Endothelial cell of umbilical vein (primary cell): ENCODE data around the gene LRRK1. TPM values are rescaled to one million over a fixed set of nuclear protein-coding genes. Genes with fewer than 3 reads are reported as not detected.

ENCODE experiments used
- BruUV-seq: library from RNA; stranded (reverse); fragments of 400-500 nt; replicated peaks from 2 replicates; lab custom pipeline; 2021; lab: Mats Ljungman, UMichigan
- CTCF ChIA-PET: fragments of 300-600, 350-600 bp; sonication (Branson Sonifier 250); formaldehyde crosslinking; loops from one replicate; lab custom pipeline; 2021; ENCODE audit warnings: antibody characterized with exemption, inconsistent platforms; lab: Charles Lee
- POLR2A ChIA-PET: fragments of 300-600, 350-600 bp; sonication (Branson Sonifier 250); formaldehyde crosslinking; loops from one replicate; lab custom pipeline; 2021; ENCODE audit warnings: antibody characterized with exemption, inconsistent platforms; lab: Charles Lee
- DNase-seq: peaks from one replicate; pipeline ENCODE4 v3.0.0-alpha.2; 2011; ENCODE audit warnings: low read depth, low spot score
- FAIRE-seq: peaks from 2 replicates; lab custom pipeline; 2011; peaks lifted over from hg19 to GRCh38; lab: Jason Lieb, UNC
- H2AFZ ChIP-seq: 2 replicates; pipeline ENCODE4 v1.6.0; 2012; ENCODE audit warnings: low read depth, low read length, control low read depth, inconsistent platforms
- H3K27ac ChIP-seq: 2 replicates; pipeline ENCODE4 v1.5.1; 2011; ENCODE audit warnings: low read depth, mild to moderate bottlenecking, control low read depth, low read length, moderate library complexity; ENCODE audit not compliant: insufficient read depth
- H3K27me3 ChIP-seq, 2 experiments: 2 replicates each; pipeline versions ENCODE4 v1.6.0 to v1.6.1; 2011; ENCODE audit warnings: low read length in 2 of 2, mixed read lengths in 1 of 2; ENCODE audit not compliant: control insufficient read depth in 2 of 2, insufficient read depth in 2 of 2
- H3K36me3 ChIP-seq, 2 experiments: 2 replicates in 1 of 2; 3 replicates in 1 of 2; pipeline ENCODE4 v1.5.1; 2011; ENCODE audit warnings: low read length in 2 of 2, mild to moderate bottlenecking in 1 of 2, moderate library complexity in 1 of 2; ENCODE audit not compliant: control insufficient read depth in 2 of 2, insufficient read depth in 2 of 2; ENCODE audit errors: extremely low read depth in 1 of 2
- H3K4me1 ChIP-seq: 3 replicates; pipeline ENCODE4 v1.5.1; 2011; ENCODE audit warnings: mild to moderate bottlenecking, low read length; ENCODE audit not compliant: control insufficient read depth, insufficient read depth; ENCODE audit errors: extremely low read depth
- H3K4me2 ChIP-seq: 2 replicates; pipeline ENCODE4 v1.6.1; 2011; ENCODE audit warnings: low read length, control low read depth, mixed read lengths; ENCODE audit not compliant: insufficient read depth
- H3K4me3 ChIP-seq, 3 experiments: fragments of 200-600 bp in 1 of 3; sonication (generic), shearing (Covaris generic) in 1 of 3; replicated peaks in 1 of 3; 2 replicates each; pipeline ENCODE4 v1.5.1; 2011 to 2016; ENCODE audit warnings: control low read depth in 3 of 3, low read length in 3 of 3, mild to moderate bottlenecking in 2 of 3, inconsistent platforms in 1 of 3, low read depth in 1 of 3, moderate library complexity in 1 of 3; ENCODE audit not compliant: insufficient read depth in 1 of 3
- H3K79me2 ChIP-seq: 2 replicates; pipeline ENCODE4 v1.6.0; 2012; ENCODE audit warnings: low read length, inconsistent platforms; ENCODE audit not compliant: control insufficient read depth, insufficient read depth
- H3K9ac ChIP-seq: replicated peaks from 2 replicates; pipeline ENCODE3; 2011; ENCODE audit warnings: low read length, control low read depth; ENCODE audit not compliant: insufficient read depth; ENCODE audit errors: extremely low read depth
- H3K9me1 ChIP-seq: replicated peaks from 3 replicates; pipeline ENCODE4 v1.6.0; 2011; ENCODE audit warnings: mild to moderate bottlenecking, low read length; ENCODE audit not compliant: control insufficient read depth, insufficient read depth; ENCODE audit errors: extremely low read depth
- H3K9me3 ChIP-seq: replicated peaks from 2 replicates; pipeline ENCODE4 v1.5.1; 2012; ENCODE audit warnings: low read length, inconsistent platforms; ENCODE audit not compliant: control insufficient read depth, insufficient read depth
- H4K20me1 ChIP-seq: replicated peaks from 2 replicates; pipeline ENCODE3; 2011; ENCODE audit warnings: mild to moderate bottlenecking, low read length; ENCODE audit not compliant: control insufficient read depth, insufficient read depth; ENCODE audit errors: extremely low read depth
- EZH2 ChIP-seq: IDR thresholded peaks from 2 replicates; pipeline ENCODE4 v1.6.1; 2012; ENCODE audit warnings: borderline replicate concordance, low read depth, mild to moderate bottlenecking, moderate library complexity, low read length, inconsistent platforms; ENCODE audit not compliant: severe bottlenecking
- GATA2 ChIP-seq: IDR thresholded peaks from 2 replicates; pipeline ENCODE4 v1.7.0; 2011; ENCODE audit warnings: low read depth, mild to moderate bottlenecking, moderate library complexity, mixed read lengths, low read length; ENCODE audit not compliant: insufficient read length, insufficient read depth
- JUN ChIP-seq: IDR thresholded peaks from 2 replicates; pipeline ENCODE4 v1.6.1; 2011; ENCODE audit warnings: borderline replicate concordance, low read depth; ENCODE audit not compliant: insufficient read length, insufficient read depth
- MYC ChIP-seq: IDR thresholded peaks from one replicate; pipeline ENCODE4 v1.6.1; 2011; ENCODE audit warnings: mild to moderate bottlenecking, low read depth, low read length
- POLR2A ChIP-seq: IDR thresholded peaks from 2 replicates; pipeline ENCODE4 v1.6.1; 2012; ENCODE audit warnings: low read depth, mild to moderate bottlenecking, control low read depth, low read length
- dilution Hi-C: fragments of 300-500 bp; cut with MboI; formaldehyde crosslinking; loops from one replicate; pipeline ENCODE4 v1.15.0; 2019; ENCODE audit warnings: low sequenced_read_pairs; ENCODE audit not compliant: extremely low pct_ligation_motif_present
- intact Hi-C: fragments of 100-400 bp; cut with micrococcal nuclease; formaldehyde crosslinking; loops from one replicate; pipeline ENCODE4 v1.10.0; 2022
- polyA plus RNA-seq, 4 experiments: library from polyadenylated mRNA; depleted of rRNA in 3 of 4; stranded (reverse) in 3 of 4; unstranded in 1 of 4; fragments of >200 nt; gene quantifications; 2 replicates each; pipeline versions ENCODE4 v1.2.1 to v1.2.3, GENCODE V29; 2011 to 2012; ENCODE audit warnings: missing spikeins in 1 of 4
- total RNA-seq: library from RNA; stranded (reverse); gene quantifications from 2 replicates; pipeline ENCODE4 v1.2.3, GENCODE V29; 2021
- TF ChIP-seq, protein P1 (sequence below), 2 donors: IDR thresholded peaks; 1 replicate in 1 of 2; 2 replicates in 1 of 2; pipeline ENCODE4 v1.5.1; 2011; ENCODE audit warnings: low read length in 2 of 2, mild to moderate bottlenecking in 2 of 2, moderate library complexity in 2 of 2, control low read depth in 1 of 2, inconsistent platforms in 1 of 2, low read depth in 1 of 2; ENCODE audit not compliant: insufficient read depth in 1 of 2; ENCODE audit errors: extremely low read depth in 1 of 2

Gene LRRK1
- total and polyA plus RNA-seq, 2 donors (not counting 3 experiments of a cell fraction or from before 2014, with no cell fraction given), result 11.0 to 22.1 TPM

DNA sequence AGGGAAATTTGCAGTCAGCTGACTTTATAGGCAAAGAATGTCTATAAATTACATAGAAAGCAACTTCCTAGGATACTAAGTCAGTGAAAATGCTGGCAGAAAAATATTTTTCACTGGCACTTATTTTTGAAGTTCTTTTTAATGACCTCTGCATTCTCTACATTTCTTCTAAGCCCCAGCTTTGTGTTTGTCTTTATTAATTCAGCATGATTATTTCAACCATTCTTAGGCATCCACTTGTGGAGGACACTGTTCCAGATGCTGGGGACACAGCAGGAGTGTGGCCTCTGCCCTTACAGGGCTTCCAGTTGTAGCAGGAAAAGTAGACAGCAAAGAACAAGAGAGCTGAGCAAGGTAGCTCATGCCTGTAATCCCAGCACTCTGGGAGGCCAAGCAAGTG lies 15.0 kb downstream of the LRRK1 start:
- Histone ChIP-seq H2AFZ (no peak overlapping the region), H3K27ac (no peak overlapping the region), H3K36me3 (peaks cover under 1 to 2% of the 10 kb centered on the region in 2 experiments), H3K79me2 (no peaks in the 10 kb centered on the region), H3K9me3 (no peaks in the 10 kb centered on the region), H3K27me3 (no peaks in the 10 kb centered on the region), H3K9me1 (no peaks in the 10 kb centered on the region), H3K4me3 (no peak overlapping the region), H3K4me1 (peaks cover 7% of the 10 kb centered on the region), H3K9ac (no peak overlapping the region), H4K20me1 (no peaks in the 10 kb centered on the region), H3K4me2 (no peak overlapping the region)
- DNase-seq (no peak), FAIRE-seq (no peak)
- TF ChIP-seq EZH2, result no peak
- TF ChIP-seq POLR2A, result no peak
- TF ChIP-seq MYC, result no peak
- TF ChIP-seq JUN, result no peak
- no TSS peak for BruUV-seq
- ChIA-PET POLR2A (interaction anchor here (0.7 kb wide), 1 partner anchor 36 kb away, joined by 6 read pairs; no protein-coding TSS in a partner anchor), CTCF (interaction anchor here (1.1 kb wide), 1 partner anchor 14 kb away, joined by 3 read pairs; no protein-coding TSS in a partner anchor)
- dilution Hi-C loops, result no loop called here
- intact Hi-C loops, result no loop called here

DNA sequence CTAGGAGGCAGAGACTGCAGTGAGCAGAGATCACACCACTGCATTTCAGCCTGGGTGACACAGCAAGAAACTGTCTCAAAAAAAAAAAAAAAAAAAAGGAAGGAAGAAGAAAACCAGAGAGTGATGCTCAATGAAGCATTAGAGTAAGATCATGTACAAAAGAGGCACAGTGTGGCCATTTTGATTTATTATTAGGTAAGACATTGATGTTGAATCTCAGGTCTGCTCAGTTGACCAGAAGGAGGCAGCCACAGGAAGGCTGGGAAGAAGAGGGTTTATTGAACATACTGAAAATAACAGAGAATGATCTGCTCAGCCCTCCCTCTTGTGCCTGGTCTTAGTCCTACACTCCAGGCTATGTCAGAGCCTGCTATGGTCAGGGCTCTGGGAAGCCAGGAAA lies 15.6 kb downstream of the LRRK1 start:
- FAIRE-seq, result no peak
- CTCF ChIA-PET, result interaction anchor here (1.1 kb wide), 1 partner anchor 15 kb away, joined by 3 read pairs; no protein-coding TSS in a partner anchor

More for the DNA sequence above, 15.6 kb downstream of the LRRK1 start:
- dilution Hi-C loops (no loop called here), intact Hi-C loops (no loop called here)
- Histone ChIP-seq H3K9me3 (no peaks in the 10 kb centered on the region), H3K4me3 (no peak overlapping the region), H3K27me3 (no peaks in the 10 kb centered on the region), H3K27ac (no peak overlapping the region), H3K36me3 (no peaks in the 10 kb centered on the region), H3K4me1 (peaks cover 7% of the 10 kb centered on the region), H4K20me1 (no peaks in the 10 kb centered on the region), H3K4me2 (no peak overlapping the region), H3K79me2 (no peaks in the 10 kb centered on the region), H2AFZ (no peak overlapping the region), H3K9ac (no peak overlapping the region), H3K9me1 (no peaks in the 10 kb centered on the region)
- DNase-seq, result no peak
- POLR2A ChIA-PET, result no interaction called here
- TF ChIP-seq GATA2 (no peak), JUN (no peak)
- TF ChIP-seq, protein P1, sequence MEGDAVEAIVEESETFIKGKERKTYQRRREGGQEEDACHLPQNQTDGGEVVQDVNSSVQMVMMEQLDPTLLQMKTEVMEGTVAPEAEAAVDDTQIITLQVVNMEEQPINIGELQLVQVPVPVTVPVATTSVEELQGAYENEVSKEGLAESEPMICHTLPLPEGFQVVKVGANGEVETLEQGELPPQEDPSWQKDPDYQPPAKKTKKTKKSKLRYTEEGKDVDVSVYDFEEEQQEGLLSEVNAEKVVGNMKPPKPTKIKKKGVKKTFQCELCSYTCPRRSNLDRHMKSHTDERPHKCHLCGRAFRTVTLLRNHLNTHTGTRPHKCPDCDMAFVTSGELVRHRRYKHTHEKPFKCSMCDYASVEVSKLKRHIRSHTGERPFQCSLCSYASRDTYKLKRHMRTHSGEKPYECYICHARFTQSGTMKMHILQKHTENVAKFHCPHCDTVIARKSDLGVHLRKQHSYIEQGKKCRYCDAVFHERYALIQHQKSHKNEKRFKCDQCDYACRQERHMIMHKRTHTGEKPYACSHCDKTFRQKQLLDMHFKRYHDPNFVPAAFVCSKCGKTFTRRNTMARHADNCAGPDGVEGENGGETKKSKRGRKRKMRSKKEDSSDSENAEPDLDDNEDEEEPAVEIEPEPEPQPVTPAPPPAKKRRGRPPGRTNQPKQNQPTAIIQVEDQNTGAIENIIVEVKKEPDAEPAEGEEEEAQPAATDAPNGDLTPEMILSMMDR (IDR thresholded peaks at IDR 0.05; ENCODE audit: extremely low read depth in 1 of 2, insufficient read depth in 1 of 2, low read depth in 1 of 2, low read length in 2 of 2), result no peak
- BruUV-seq, result no TSS peak
